GM12875 (cell line): Measurements from ENCODE around the gene SERPINA3.
"Not testable (repeated sequence)": the region's sequence is repeated elsewhere in the genome, so short reads cannot be mapped to it uniquely, and the experiment has no call there.

ENCODE experiments used
- H3K4me3 ChIP-seq: one replicate; pipeline ENCODE4 v1.5.1; 2011; ENCODE audit warnings: low read depth, low read length, control low read depth
- TF ChIP-seq, protein P1 (sequence below): IDR thresholded peaks from 2 replicates; pipeline ENCODE4 v1.5.1; 2011; ENCODE audit warnings: low read depth, mild to moderate bottlenecking, control low read depth, inconsistent platforms, low read length, moderate library complexity, borderline replicate concordance; ENCODE audit not compliant: insufficient read depth

Gene SERPINA3

DNA sequence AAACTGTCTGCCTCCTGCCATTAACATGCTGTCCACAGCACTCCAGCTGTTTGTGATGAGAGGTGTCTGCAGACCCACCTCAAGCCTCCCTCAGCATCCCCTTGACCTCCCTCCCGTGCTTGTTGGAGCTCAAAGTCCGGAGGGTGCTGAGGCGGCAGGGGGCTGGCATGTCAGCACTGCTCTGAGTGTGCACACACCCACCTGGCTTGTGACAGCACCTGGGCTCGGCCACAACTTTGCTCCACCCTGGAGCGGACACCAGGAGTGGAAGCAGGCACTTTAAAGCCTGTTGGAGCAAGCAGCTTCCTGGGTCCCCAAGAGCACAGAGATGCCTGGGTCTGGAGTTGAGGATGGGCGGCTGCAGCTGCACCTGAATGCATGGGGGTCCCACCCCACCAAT is 20.9 kb downstream of the SERPINA3 start:
- no peak overlapping the region for H3K4me3 ChIP-seq
- TF ChIP-seq, protein P1, sequence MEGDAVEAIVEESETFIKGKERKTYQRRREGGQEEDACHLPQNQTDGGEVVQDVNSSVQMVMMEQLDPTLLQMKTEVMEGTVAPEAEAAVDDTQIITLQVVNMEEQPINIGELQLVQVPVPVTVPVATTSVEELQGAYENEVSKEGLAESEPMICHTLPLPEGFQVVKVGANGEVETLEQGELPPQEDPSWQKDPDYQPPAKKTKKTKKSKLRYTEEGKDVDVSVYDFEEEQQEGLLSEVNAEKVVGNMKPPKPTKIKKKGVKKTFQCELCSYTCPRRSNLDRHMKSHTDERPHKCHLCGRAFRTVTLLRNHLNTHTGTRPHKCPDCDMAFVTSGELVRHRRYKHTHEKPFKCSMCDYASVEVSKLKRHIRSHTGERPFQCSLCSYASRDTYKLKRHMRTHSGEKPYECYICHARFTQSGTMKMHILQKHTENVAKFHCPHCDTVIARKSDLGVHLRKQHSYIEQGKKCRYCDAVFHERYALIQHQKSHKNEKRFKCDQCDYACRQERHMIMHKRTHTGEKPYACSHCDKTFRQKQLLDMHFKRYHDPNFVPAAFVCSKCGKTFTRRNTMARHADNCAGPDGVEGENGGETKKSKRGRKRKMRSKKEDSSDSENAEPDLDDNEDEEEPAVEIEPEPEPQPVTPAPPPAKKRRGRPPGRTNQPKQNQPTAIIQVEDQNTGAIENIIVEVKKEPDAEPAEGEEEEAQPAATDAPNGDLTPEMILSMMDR = no peak

DNA sequence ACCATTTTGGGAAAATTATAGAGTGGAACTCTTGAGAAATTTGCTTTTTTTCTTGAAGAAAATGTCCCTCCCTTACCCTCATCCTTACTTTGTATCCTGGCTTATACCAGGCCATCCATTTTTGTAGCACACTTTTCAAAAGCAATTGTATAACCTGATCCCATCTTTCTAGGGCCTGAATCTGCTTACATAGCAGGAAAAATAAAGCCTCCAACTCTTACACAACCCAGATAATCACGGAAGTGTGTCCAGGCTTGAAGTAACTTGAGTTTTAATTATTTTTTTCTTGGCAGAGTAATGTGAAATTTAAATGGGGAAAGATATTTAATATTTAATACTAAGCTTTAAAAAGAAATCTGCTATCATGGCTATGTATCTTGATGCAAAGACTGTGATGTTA is 23.0 kb downstream of the SERPINA3 start:
- H3K4me3 ChIP-seq = no peak overlapping the region
- TF ChIP-seq, protein P1 = no peak

DNA sequence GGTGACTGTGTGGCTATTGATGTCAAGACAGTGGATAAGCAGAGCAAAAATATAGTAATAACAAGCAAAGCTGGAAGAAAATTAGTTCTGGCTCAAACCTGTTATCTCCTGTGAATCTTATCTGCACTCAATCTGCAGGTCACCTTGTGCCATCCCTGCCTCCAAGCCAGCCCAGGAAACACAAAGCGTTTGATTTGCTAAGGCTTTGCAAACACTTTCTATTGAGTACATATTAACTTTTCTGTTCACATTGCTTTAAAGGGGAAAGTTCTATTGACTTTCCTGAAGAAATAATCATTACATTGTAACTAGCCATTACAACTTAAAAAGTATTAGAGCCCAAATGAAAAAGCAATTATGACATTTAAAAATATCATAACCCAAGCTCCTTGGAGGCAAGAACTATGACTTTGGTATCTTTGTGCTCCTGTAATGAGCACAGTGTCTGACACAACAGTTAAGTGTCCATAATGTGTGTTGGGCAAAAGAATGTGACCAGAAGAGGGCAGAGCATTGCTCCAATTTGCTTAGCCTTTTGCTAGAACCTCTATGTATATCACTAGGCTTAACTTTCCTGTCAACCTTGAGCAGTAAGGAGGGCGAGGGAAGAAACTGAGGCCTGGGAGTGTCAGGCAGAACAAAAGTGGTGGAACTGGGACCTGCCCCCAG is 24.7 kb downstream of the SERPINA3 start:
- TF ChIP-seq, protein P1 = no peak

DNA sequence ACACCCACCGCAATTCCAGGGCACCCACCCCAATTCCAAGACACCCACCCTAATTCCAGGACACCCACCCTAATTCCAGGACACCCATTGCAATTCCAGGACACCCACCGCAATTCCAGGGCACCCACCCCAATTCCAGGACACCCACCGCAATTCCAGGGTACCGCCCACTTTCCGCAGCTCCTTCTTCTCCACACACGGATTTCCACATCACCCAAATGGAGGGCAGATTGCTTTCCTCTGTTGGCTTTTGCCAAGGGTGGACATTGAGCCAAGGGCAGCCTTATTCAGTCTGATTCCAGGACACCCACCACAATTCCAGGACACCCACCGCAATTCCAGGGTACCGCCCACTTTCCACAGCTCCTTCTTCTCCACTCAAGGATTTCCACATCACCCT is 25.6 kb downstream of the SERPINA3 start:
- H3K4me3 ChIP-seq = not testable (repeated sequence)

More for the DNA sequence above, 24.7 kb downstream of the SERPINA3 start:
- no peak overlapping the region for H3K4me3 ChIP-seq

DNA sequence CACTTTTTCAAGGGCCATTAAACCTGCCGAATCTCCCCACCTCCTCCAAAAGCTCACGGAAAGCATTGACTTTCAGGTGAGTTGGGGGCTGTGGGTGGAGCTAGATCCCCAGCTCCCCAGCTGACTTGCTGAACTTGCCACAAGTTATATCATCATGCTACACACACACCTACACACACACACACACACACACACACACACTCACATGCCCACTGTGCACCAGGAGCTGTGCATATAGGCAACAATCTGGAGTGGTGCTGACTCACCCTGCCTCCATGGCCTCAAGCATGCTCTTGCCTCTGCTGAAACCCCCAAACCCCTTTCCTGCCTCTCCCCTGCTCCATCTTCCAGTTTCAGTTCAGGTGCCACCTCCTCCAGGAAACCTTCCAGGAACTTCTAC is 26.1 kb downstream of the SERPINA3 start:
- TF ChIP-seq, protein P1 = no peak
- no peak overlapping the region for H3K4me3 ChIP-seq

DNA sequence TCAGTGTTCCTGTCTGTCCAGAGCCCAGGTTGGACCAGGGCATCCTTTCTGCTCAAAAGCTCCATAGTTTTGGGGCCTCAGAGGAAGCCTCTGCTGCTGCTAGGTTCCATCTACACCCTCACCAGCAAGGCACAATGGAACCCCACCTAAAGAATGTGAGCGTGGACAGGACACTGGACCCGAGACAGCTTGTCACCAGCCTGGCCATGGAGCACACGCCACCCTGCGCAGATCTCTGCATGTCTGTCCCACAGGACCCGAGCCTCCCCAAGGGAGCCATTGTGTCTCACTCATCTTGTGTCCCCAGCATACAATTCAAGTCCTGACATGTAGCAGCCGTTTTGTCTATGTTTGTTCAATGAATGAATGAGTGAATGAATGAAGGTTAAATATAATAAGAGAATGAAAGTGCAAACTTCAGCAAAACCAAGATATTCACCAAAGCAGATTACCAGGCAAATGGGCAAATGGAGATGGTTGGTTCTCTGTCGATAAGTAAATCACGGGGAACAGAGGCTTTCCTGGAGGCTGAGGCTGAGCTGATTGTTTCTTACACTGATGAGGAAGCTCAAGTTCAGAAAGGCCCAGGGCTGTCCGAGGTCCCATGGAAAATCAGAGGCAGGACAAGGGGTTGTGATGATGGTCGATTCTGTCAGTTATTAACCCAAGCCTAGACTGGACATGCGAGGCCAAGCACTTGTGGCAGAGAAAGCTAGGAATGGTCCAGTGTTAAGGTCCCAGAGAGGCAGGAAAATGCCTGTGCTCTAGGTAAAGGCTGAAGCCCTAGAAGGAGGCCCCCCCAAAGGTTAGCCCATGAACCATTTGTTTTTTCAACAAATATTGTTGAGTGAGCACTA is 27.0 kb downstream of the SERPINA3 start:
- no peak overlapping the region for H3K4me3 ChIP-seq
- TF ChIP-seq, protein P1 = no peak

DNA sequence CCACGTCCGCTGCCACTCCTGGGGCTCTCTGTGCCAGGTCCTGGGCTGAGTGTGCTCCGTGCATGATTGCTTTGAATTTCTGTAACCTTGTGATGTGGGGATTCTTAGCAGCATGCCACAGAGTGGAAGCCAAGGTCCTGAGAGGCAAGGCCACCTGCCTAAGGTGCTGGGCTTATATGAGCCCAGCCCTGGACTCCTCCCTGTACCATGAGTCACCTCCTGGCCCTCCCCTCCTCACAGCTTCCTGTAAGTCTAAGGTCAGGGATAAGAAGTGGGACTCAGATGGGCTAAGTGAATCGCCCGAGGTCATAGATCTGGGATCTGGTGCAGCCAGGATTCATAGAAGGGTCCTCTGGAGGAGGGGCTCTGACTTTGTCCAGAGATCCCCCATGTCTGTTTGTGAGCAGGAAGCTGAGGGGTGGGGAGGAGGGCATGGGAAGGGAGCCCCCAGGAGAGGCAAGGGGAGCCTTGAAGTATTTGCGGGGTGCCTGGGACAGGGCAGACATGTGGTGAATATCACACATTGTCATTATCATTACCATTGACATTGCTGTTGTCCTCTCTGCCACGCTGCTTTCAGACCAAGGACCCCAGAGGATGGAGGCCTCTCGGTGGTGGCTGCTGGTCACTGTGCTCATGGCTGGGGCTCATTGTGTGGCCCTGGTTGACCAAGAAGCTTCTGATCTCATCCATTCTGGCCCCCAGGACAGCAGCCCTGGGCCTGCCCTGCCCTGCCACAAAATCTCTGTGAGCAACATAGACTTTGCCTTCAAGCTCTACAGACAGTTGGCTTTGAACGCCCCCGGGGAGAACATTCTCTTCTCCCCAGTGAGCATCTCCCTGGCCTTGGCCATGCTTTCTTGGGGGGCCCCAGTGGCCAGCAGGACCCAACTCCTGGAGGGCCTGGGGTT is 28.8 kb downstream of the SERPINA3 start:
- no peak overlapping the region for H3K4me3 ChIP-seq
- TF ChIP-seq, protein P1 = no peak
